ENCODE results near the gene CLDN14.

The CLDN14 gene

DNA sequence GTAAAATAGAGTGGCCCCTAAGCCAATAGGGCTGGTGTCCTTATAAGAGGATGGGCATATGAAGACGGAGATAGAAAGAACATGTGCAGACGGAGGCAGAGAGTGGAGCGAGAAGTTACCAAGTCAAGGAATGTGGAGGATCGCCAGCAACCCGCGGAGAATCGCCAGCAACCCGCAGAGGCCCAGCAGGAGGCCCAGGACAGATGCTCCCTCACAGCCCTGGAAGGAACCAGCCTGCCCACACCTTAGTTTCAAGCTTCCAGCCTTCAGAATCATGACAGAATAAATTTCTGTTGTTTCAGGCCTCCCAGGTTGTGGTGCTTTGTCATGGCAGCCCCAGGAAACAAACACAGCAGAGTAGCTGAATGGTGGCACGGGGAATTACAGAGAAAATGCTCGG is 9.6 kb downstream of the CLDN14 start:
- DNase-seq (ENCODE audit: low read depth), result no peak

DNA sequence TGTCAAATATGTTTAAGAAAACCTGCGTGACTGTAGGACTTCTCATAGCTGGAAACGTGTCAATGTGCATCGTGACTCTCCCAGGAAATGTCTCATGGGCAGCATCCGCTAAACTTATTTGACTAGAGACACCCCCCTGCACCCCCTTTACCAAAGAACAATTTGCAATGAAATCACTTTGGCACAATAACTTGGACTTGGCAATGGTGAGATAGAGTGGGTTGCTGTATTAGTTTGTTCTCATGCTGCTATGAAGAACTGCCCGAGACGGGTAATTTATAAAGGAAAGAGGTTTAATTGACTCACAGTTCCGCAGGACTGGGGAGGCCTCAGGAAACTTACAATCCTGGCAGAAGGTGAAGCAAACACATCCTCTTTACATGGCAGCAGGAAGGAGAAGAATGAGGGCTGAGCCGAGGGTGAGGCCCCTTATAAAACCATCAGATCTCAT is 13.8 kb downstream of the CLDN14 start:
- DNase-seq (ENCODE audit: low read depth), result no peak

DNA sequence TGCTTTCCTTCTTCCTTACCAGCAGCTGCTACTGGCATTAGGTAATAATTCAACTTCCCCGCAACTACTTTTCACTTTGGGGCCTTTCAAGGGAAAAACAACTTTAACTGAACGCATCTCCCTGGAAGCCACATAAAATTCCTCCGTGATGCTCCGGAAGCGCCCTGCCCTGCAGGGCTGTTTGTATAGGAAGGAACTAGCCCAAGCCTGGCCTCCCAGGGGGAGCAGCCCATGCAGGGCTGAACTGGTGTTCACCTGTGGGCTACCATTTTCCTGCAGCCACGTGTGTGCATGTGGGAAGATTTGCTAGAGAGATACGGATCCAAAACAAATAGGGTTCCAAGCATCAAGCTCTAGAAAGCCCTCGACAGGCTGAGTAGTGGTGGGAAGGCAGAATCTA is 14.4 kb downstream of the CLDN14 start:
- no peak for DNase-seq (ENCODE audit: low read depth)

DNA sequence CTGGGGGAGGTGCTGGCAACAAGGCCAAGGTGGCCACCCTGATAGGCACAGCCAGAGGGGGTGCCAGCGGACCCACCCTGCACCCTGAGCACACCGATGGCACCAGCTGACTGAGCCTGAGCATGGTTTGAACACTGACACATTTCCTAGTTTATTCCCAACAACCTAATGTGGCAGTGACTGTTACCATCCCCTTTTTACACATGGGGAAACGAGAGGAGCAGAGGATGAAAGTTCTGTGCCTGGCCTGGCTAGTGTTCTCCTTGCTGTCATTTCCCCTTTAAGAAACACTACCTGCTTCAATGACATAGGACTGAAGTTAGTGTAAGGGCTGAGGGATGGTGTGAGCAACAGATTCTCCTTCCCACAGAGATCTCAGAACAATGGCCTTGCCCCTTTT is 15.3 kb downstream of the CLDN14 start:
- no peak for DNase-seq (ENCODE audit: low read depth)

DNA sequence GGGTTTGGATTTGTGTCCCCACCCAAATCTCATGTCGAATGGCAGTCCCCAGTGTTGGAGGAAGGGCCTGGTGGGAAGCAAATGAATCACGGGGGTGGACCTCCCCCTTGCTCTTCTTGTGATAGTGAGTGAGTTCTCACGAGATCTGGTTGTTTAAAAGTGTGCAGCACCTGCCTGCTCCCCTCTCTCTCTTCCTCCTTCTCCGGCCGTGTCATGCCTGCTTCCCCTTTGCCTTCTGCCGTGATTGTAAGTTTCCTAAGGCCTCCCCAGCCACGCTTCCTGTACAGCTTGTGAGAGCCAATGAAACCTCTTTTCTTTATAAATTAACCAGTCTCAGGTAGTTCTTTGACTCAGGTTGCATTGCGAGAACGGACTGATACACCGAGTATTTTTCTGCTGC is 15.9 kb downstream of the CLDN14 start:
- DNase-seq (ENCODE audit: low read depth), result no peak

DNA sequence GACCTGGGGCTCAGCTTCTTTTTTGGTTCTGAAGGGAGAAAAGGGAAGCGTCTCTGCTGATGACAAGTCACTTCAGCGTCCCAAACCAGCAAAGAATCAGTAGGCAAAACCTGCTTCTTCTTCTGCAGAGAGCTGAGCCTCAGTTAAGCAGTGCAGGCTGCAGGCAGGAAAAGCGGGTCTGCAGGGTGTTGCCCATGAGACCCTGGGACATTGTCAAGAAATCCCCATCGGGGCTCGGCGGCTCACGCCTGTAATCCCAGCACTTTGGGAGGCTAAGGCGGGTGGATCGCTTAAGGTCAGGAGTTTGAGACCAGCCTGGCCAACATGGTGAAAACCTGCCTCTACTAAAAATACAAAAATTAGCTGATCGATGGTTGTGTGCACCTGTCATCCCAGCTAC is 16.7 kb downstream of the CLDN14 start:
- DNase-seq (ENCODE audit: low read depth), result no peak

DNA sequence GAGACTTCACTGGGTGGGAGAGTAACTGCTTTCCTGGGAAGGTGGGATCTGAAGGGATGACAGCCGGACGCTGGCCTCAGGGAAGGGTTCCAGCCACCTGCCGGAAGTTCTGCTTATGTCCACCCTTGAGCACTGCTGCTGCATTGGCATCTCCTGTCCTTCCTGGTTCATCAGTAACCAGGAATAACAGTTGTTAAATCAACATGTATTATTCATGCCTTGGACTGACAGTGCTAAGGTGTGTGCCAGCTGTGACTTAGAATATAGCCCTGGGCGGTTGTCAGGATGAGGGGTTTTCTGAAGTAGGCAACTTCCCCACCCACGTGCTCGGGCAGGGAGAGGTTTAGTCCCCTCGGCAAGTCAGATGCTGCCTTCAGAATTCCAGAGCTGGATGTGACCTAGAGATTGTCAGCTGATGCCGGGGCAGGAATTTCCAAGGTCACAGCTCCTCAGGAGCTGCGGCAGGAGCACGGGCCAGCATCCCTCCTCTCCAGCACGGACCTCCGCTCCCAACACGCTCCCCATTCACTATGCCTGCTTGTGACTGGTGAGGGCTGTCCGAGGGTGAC is 17.9 kb downstream of the CLDN14 start:
- no peak for DNase-seq (ENCODE audit: low read depth)

DNA sequence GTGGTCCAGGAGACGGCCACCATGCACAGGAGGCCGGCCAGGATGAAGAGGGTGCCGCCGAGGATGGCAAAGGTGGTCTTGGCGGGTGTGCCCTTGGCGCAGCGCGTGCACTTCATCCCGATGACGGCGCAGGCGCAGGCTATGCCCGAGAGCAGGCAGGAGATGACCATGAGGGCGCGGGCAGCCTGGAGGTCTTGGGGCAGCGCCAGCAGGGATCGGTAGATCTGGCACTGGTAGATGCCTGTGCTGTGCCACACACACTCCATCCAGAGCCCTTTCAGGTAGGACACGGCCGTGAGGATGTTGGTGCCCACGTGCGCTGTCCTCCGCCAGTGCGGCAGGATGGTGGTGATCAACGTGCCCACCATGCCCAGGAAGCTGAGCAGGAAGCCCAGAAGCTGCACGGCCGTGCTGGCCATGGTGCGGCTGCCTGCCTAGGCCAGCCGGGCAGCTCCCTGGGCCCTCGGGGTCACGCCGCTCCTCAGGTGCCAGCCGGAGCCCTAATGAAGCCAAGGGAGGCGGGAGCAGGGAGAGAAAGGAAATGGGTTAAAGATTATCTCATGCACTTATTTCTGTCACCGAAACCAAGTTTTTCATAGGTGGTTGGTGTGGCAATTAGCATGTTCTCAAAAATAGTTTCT is 18.5 kb downstream of the CLDN14 start:
- DNase-seq (ENCODE audit: low read depth), result no peak

DNA sequence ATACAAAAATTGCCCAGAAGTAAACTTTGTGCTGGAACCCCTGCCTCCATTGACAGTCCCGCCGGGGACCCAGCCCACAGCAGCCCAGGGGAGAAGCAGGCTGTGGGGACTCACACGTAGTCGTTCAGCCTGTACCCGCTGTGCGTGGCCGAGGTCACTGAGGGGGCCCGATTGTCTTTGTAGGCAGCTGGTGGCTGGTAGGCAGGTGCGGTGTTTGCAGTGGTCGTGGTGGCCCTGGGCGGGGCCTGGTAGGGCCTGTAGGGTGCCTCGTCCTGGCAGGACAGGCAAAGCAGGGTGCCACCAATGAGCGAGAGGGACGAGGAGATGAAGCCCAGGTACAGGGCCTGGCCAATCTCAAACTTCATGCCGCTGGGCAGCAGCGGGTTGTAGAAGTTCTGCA is 19.1 kb downstream of the CLDN14 start:
- no peak for DNase-seq (ENCODE audit: low read depth)

DNA sequence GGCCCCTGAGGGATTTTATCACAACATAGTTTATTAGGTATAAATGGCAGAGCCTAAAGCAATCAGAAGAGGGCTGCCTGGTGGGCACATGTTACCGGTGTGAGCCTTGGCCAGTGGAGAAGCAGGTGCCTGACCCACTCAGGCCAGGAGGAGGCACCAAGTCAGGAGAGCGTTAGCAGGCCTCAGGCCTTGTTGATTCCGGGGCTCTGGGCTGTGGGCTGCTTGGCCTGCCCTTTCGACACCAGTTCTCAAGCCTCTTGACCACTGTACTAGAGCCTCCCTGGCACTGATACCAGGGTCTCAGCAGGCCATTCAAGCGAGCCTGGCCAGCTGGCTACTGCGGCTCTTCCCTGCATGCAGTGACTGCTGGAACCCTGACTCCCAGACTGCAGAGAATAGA is 20.8 kb downstream of the CLDN14 start:
- no peak for DNase-seq (ENCODE audit: low read depth)

DNA sequence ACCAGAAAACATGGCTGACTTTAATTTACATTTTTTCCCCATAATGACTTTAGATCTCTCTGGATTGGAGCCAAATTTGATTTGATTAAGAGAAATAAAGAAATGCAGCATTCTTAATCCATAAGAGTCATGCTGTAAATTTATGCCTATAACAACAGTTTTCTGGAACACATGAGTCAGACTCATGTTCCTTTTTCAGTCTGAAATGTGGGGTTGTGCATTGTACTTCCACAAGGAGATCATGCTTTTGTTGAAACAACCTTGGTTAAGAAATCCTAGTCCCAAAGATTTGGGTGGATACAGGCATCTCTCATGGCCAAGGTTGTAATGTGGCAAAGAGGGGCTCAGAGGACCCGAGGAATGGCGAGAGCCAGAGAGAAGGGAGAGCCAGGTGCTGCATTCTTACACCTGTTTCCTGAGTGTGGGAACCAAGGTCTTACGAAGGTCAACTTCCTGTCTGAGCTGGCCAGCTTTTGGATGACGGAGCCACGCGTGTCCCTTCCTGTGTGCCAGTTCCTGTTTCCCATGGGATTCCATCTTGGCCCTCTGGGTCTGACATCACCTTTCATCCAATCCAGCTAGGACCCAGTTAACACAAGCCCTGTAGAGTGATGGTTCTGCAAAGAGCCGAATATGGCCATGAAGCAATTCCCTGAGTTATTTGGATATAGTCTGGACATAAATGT is 23.1 kb downstream of the CLDN14 start:
- no peak for DNase-seq (ENCODE audit: low read depth)

DNA sequence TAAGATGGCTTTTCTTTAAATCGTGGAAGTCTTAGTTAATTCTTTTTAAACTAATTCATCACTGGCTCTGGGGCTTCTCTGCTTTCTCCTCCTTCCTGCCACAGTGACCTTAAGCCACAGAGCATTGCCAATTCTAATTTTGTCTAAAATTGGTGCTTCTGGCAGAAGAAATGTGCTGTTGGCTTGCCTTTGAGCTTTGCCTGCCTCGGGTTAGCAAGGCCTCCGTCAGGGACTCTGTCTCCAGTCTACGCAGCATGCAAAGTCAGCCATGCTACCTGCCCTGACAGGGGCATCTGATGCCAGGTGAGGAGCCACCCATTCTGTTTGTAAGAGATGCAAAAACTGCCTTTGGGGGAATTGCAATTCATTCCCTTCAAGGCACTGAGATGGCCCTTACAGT is 25.2 kb downstream of the CLDN14 start:
- no peak for DNase-seq (ENCODE audit: low read depth)

DNA sequence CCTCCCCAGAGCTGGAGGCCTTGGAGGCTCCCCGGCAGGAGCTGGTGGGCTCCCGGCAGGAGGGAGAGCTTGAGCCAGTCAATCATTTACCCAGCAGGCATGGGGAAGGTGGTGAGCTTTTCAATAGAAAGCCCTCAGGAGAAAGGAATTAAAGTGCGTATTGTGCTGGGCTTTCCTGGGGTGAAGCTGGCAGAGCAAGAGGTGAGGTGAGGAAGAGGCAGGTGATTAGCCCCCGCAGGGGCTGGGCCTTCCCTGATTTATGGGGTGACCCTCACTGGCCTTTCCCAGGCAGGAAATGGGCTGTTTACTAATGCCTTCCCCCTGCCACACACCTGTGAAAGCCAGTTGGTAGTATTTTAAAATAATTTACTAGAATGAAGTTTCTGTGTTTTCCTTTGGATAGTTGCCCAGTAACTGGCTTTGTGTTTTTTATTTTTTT is 25.8 kb downstream of the CLDN14 start:
- no peak for DNase-seq (ENCODE audit: low read depth)

DNA sequence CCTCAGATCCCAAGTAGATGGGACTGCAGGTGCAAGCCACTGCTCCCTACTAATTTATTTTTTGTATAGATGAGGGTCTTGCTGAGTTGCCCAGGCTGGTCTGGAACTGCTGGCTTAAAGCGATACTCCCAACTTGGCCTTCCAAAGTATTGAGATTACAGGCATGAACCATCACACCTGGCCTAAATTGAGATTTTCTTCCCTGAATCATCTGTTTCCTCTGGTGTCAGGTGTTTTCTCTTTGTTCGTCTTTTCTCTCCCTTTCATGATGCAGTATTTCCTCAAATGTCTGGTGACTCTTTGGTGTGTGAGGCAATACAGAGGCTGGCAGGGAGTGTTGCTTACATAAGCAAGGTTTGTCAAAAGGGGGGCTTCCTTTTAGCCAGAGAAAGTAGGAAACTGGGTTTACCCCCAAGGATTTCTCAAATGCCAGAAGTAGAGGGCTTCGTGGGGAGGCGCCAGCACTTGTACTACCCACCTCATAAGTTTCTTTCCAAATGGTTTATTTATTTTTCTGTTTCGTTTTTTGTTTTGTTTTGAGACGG is 27.6 kb downstream of the CLDN14 start:
- DNase-seq (ENCODE audit: low read depth), result no peak

DNA sequence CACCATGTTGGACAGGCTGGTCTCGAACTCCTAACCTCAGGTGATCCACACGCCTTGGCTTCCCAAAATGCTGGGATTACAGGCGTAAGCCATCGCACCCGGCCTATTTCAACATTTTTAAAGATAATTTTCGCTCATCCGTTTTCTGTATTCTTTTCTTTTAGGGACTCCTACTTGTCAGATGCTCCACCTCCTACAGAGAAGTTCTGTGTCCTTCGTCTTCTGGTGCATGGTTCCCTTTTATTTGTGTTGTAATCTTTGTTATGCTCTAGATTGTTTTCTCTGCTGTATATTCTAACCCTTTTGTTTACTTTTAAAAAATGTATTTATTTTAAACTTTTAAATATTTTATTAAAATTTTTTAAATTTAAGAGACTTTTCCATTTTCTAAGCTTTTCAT is 28.4 kb downstream of the CLDN14 start:
- DNase-seq (ENCODE audit: low read depth), result no peak

DNA sequence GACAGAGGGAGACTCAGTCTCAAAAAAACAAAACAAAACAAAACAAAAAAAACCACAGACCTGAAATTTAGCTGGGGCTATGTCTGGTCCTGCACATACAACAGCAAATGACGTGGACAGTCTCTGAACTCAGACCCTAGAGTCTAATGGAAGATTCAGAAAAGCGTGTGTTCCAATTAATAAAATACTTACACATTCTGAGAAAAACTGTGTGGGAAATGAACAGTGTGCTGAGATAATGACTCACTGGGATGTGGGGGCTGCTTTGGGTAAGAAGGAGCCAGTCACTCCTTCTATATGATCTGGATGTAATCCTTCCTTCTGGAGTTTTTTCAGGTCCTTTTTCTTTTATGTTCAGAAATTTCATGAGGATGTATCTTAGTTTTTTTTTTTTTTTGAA is 29.4 kb downstream of the CLDN14 start:
- DNase-seq (ENCODE audit: low read depth), result no peak

DNA sequence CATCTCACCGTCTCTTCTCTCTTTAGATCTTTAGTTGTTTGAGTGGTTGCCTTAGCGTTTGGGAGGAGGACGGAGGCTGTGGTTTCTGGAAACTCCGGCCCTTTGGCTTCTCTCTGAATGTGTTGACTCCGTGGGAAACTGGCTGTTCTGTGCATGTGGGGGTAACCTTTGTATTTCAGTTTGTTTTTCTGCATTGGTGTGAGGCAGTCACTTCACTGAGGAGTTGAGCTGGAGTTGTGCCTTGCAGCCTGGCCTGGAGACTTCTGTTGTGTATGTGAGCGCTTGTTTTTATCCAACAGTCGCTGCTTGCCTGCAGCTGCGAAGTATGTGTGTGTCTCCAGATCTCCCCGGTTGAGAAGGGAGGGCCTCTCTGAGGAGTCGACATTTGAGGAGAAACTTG is 33.6 kb downstream of the CLDN14 start:
- DNase-seq (ENCODE audit: low read depth), result no peak

DNA sequence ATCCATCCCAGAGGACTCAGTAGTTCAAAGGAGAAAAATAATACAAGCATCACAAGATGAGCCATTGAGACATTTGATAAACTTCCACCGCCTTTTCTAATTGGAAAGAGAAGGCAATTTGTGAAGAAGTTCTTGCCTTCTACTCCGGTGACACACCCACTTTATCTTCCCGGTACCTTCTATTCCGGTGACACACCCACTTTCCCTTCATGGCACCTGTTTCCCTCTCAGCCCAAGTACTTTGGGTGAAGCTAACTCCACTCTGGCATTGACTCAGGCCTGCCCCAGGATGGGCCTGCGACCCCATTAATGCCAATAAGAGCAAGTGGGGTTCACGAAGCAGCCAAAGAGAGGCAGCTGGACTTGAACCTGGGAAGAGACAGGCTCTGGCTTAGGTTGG is 38.2 kb downstream of the CLDN14 start:
- DNase-seq (ENCODE audit: low read depth), result no peak

DNA sequence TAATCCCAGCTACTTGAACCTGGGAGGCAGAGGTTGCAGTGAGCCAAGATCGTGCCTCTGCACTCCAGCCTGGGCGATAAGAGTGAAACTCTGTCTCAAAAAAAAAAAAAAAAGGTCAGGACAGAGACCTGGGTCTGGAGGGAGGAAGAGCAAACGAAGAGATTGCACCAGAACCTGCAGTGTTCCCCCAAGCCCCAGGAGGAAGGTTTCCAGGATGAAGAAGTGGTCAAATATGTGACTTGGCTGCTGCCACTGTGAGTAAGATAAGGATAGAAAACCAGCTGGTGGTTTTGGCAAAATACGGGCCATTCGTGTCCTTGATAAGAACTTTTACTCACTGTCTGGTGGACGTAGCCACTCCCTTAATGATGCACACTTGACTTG is 42.2 kb downstream of the CLDN14 start:
- DNase-seq (ENCODE audit: low read depth), result no peak

DNA sequence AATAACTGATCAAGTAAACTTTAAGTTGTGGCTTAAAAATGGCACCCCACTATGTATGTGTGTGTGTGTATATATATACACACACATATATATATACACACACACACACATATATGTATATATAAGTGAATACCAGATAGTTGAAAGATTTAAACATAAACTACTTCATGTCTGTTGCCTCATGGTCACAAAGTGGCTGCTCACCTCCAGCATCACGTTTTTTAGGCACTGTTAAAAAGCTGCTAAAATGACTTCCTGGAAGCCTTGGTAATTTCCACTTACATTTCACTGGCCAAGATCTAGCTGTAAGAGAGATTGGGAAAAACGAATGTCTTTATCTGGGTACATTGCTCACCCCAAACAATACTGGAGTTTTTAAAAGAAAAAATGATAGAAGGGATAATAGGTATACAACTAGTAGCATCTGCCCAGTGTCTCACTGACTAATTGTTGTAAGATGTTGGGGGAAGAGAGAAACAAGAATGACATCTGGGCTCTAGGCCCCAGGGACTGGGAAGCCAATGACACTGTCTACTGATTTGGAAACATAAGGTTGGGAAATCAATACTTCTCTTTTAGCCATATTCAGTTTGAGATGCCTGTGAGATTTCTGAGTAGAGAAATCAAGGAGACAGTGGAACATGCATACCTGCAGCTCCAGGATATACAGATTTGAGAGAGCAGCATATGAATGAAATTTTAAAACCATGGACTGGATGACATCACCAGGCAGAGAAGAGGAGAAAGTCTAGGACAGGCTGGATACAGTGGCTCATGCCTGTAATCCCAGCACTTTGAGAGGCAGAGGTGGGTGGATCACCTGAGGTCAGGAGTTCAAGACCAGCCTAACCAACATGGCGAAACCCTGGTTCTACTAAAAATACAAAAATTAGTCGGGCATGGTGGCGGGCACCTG is 42.8 kb downstream of the CLDN14 start:
- no peak for DNase-seq (ENCODE audit: low read depth)

DNA sequence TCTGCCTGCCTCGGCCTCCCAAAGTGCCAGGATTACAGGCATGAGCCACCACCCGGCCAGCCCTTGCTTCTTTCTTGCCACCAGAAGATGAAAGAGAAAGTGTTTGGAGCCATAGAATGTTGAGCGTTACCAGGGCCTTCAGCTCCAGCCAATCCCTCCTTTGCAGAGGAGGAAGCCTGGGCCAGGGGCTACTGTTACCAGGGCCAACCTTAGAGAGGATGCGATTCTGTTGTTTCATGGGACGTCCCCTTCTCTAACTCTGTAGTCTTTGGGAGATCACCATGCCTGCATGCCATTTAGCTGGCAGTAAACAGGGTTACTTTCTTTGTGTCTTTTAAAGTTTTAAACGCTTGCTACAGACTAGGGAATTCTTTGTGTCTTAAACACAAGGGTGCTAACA is 45.8 kb downstream of the CLDN14 start:
- no peak for DNase-seq (ENCODE audit: low read depth)

DNA sequence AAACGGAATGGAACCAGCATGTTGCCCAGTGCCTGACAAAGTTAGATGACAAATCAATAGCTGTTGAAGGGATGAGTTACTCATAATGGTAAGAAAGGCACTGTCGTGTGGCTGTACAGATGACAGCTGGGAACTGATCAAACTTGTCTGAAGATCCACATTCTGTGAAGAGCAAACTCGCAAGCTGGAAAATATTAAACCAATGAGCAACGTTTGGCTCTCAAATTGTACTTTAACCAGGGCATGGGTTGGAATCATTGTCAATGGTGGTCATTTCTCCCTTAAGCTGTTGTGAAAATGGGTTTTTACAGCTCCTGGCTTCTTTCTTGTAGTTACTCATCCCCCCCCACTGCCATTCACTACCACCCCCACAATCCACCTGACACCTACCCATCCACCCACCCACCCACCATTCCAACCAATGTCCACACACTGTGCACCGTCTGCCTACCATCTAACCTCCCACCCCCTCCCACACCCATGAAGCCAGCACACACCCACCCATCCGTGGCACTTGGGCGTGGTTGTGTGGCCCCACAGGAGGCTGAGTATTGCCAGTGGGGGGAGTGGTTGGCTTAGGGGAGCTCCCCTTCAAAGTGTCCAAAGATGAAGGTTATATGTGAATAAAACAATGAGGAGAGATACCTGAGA is 46.7 kb downstream of the CLDN14 start:
- DNase-seq (ENCODE audit: low read depth), result no peak
